HEK293 (cell line): ENCODE data around the gene SPEM1.

ENCODE experiments used
- CTCF ChIA-PET: fragments of 350-600 bp; formaldehyde crosslinking; extraction: SDS; loops from one replicate; lab custom pipeline; 2021; ENCODE audit warnings: antibody characterized with exemption; lab: Yijun Ruan, JAX
- POLR2A ChIA-PET: fragments of 300-600 bp; formaldehyde crosslinking; extraction: SDS; loops from one replicate; lab custom pipeline; 2020; ENCODE audit warnings: antibody characterized with exemption, inconsistent platforms; lab: Yijun Ruan, JAX
- H3K27ac ChIP-seq: fragments of 200-500 bp; sonication (Bioruptor generic); 2 replicates; pipeline ENCODE4 v1.5.1; 2014; ENCODE audit warnings: low read depth, low read length, control low read depth, inconsistent platforms; ENCODE audit errors: extremely low read depth
- H3K36me3 ChIP-seq, 2 experiments: fragments of 200-500 bp in 1 of 2; sonication (Bioruptor generic) in 1 of 2; 1 replicate in 1 of 2; 2 replicates in 1 of 2; pipeline ENCODE4 v1.5.1; 2014 to 2017; ENCODE audit warnings: inconsistent platforms in 2 of 2, low read length in 2 of 2; ENCODE audit not compliant: control insufficient read depth in 2 of 2, insufficient read depth in 1 of 2
- H3K4me1 ChIP-seq: fragments of 200-500 bp; sonication (Bioruptor generic); 2 replicates; pipeline ENCODE4 v1.5.1; 2014; ENCODE audit warnings: mild to moderate bottlenecking, low read length, inconsistent platforms; ENCODE audit not compliant: control insufficient read depth, insufficient read depth
- H3K4me3 ChIP-seq: 2 replicates; pipeline ENCODE4 v1.5.1; 2011; ENCODE audit warnings: low read depth, mild to moderate bottlenecking, control low read depth, low read length, moderate library complexity
- H3K9me3 ChIP-seq: fragments of 200-500 bp; sonication (Bioruptor generic); 2 replicates; pipeline ENCODE4 v1.5.1; 2014; ENCODE audit warnings: low read depth, low read length, inconsistent platforms; ENCODE audit not compliant: control insufficient read depth, insufficient read depth
- FEZF1 ChIP-seq: fragments of 450-650 bp; formaldehyde crosslinking; IDR thresholded peaks from 2 replicates; pipeline ENCODE4 v1.5.1; 2016; ENCODE audit warnings: missing biosample characterization, missing genetic modification characterization
- GLIS2 ChIP-seq: fragments of 450-650 bp; formaldehyde crosslinking; IDR thresholded peaks from 2 replicates; pipeline ENCODE4 v1.5.1; 2016; ENCODE audit warnings: missing biosample characterization, missing genetic modification characterization
- OSR2 ChIP-seq: fragments of 450-650 bp; formaldehyde crosslinking; IDR thresholded peaks from 2 replicates; pipeline ENCODE4 v1.5.1; 2016; ENCODE audit warnings: missing biosample characterization, missing genetic modification characterization
- SETDB1 ChIP-seq: IDR thresholded peaks from one replicate; pipeline ENCODE4 v1.6.1; 2017; ENCODE audit warnings: mild to moderate bottlenecking, low read length, moderate library complexity, mixed read lengths; ENCODE audit not compliant: insufficient read length
- ZBTB17 ChIP-seq: fragments of 450-650 bp; formaldehyde crosslinking; IDR thresholded peaks from 2 replicates; pipeline ENCODE4 v1.5.1; 2016; ENCODE audit warnings: missing biosample characterization, missing genetic modification characterization
- ZFP37 ChIP-seq: fragments of 450-650 bp; formaldehyde crosslinking; IDR thresholded peaks from 2 replicates; pipeline ENCODE4 v1.5.1; 2016; ENCODE audit warnings: missing biosample characterization, missing genetic modification characterization
- ZNF114 ChIP-seq: fragments of 450-650 bp; formaldehyde crosslinking; IDR thresholded peaks from 2 replicates; pipeline ENCODE4 v1.5.0; 2017; ENCODE audit warnings: missing biosample characterization, missing genetic modification characterization
- ZNF169 ChIP-seq: fragments of 450-650 bp; formaldehyde crosslinking; IDR thresholded peaks from 2 replicates; pipeline ENCODE4 v1.5.1; 2016; ENCODE audit warnings: missing biosample characterization, missing genetic modification characterization
- ZNF175 ChIP-seq: fragments of 450-650 bp; formaldehyde crosslinking; IDR thresholded peaks from 2 replicates; pipeline ENCODE4 v1.5.1; 2016; ENCODE audit warnings: missing biosample characterization, missing genetic modification characterization
- ZNF19 ChIP-seq: fragments of 450-650 bp; formaldehyde crosslinking; IDR thresholded peaks from 2 replicates; pipeline ENCODE4; 2016; ENCODE audit warnings: missing biosample characterization, missing genetic modification characterization, low read depth
- ZNF211 ChIP-seq: fragments of 450-650 bp; formaldehyde crosslinking; IDR thresholded peaks from 2 replicates; pipeline ENCODE4 v1.5.1; 2016; ENCODE audit warnings: low read depth, missing biosample characterization, missing genetic modification characterization
- ZNF354C ChIP-seq: fragments of 450-650 bp; formaldehyde crosslinking; IDR thresholded peaks from 2 replicates; pipeline ENCODE4 v1.5.1; 2016; ENCODE audit warnings: missing biosample characterization, missing genetic modification characterization, low read depth, borderline replicate concordance
- ZNF510 ChIP-seq: fragments of 450-650 bp; formaldehyde crosslinking; IDR thresholded peaks from 2 replicates; pipeline ENCODE4 v1.5.1; 2018; ENCODE audit warnings: mild to moderate bottlenecking, missing genetic modification characterization, missing biosample characterization; ENCODE audit not compliant: insufficient replicate concordance
- ZNF521 ChIP-seq: fragments of 450-650 bp; formaldehyde crosslinking; IDR thresholded peaks from 2 replicates; pipeline ENCODE4 v1.5.1; 2017; ENCODE audit warnings: missing biosample characterization, mild to moderate bottlenecking, missing genetic modification characterization
- ZNF549 ChIP-seq: fragments of 450-650 bp; IDR thresholded peaks from 2 replicates; pipeline ENCODE4 v1.5.1; 2018; ENCODE audit warnings: missing biosample characterization, missing genetic modification characterization, mild to moderate bottlenecking, inconsistent platforms, moderate library complexity
- ZNF555 ChIP-seq: fragments of 450-650 bp; formaldehyde crosslinking; conservative IDR thresholded peaks from 2 replicates; pipeline ENCODE4 v1.5.1; 2017; ENCODE audit warnings: missing biosample characterization, mild to moderate bottlenecking, missing genetic modification characterization, inconsistent platforms
- ZNF701 ChIP-seq: fragments of 450-650 bp; formaldehyde crosslinking; IDR thresholded peaks from 2 replicates; pipeline ENCODE4 v1.5.1; 2016; ENCODE audit warnings: missing biosample characterization, missing genetic modification characterization
- ZNF843 ChIP-seq: fragments of 450-650 bp; formaldehyde crosslinking; IDR thresholded peaks from 2 replicates; pipeline ENCODE4 v1.5.1; 2016; ENCODE audit warnings: missing biosample characterization, missing genetic modification characterization
- TF ChIP-seq, protein P1 (sequence below): fragments of 450-650 bp; formaldehyde crosslinking; IDR thresholded peaks from 2 replicates; pipeline ENCODE4 v1.5.1; 2016; ENCODE audit warnings: missing biosample characterization, missing genetic modification characterization, borderline replicate concordance
- TF ChIP-seq, protein P2 (sequence below): fragments of 450-650 bp; formaldehyde crosslinking; IDR thresholded peaks from 2 replicates; pipeline ENCODE4 v1.5.1; 2017; ENCODE audit warnings: missing biosample characterization, missing genetic modification characterization
- TF ChIP-seq, protein P3 (sequence below): fragments of 450-650 bp; formaldehyde crosslinking; IDR thresholded peaks from 2 replicates; pipeline ENCODE4 v1.5.1; 2016; ENCODE audit warnings: missing biosample characterization, missing genetic modification characterization

SPEM1 gene

DNA sequence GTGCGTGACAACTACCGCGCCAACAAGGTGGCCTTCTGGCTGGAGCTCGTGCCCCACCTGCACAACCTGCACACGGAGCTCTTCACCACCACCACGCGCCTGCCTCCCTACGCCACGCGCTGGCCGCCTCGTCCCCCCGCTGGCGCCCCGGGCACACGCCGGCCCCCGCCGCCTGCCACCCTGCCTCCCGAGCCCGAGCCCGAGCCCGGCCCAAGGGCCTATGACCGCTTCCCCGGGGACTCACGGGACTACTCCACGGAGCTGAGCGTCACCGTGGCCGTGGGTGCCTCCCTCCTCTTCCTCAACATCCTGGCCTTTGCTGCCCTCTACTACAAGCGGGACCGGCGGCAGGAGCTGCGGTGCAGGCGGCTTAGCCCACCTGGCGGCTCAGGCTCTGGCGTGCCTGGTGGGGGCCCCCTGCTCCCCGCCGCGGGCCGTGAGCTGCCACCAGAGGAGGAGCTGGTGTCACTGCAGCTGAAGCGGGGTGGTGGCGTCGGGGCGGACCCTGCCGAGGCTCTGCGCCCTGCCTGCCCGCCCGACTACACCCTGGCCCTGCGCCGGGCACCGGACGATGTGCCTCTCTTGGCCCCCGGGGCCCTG lies 3.0 kb upstream of the SPEM1 start (continued):
- TF ChIP-seq ZBTB17 (tag by site-specific recombination) (no peak), ZNF521 (tag by site-specific recombination) (no peak), ZNF549 (tag by site-specific recombination) (no peak), OSR2 (tag by site-specific recombination) (no peak), ZNF169 (tag by site-specific recombination) (no peak), ZNF701 (tag by site-specific recombination) (no peak), ZNF843 (tag by site-specific recombination) (no peak), GLIS2 (no peak)
- TF ChIP-seq, protein P1, sequence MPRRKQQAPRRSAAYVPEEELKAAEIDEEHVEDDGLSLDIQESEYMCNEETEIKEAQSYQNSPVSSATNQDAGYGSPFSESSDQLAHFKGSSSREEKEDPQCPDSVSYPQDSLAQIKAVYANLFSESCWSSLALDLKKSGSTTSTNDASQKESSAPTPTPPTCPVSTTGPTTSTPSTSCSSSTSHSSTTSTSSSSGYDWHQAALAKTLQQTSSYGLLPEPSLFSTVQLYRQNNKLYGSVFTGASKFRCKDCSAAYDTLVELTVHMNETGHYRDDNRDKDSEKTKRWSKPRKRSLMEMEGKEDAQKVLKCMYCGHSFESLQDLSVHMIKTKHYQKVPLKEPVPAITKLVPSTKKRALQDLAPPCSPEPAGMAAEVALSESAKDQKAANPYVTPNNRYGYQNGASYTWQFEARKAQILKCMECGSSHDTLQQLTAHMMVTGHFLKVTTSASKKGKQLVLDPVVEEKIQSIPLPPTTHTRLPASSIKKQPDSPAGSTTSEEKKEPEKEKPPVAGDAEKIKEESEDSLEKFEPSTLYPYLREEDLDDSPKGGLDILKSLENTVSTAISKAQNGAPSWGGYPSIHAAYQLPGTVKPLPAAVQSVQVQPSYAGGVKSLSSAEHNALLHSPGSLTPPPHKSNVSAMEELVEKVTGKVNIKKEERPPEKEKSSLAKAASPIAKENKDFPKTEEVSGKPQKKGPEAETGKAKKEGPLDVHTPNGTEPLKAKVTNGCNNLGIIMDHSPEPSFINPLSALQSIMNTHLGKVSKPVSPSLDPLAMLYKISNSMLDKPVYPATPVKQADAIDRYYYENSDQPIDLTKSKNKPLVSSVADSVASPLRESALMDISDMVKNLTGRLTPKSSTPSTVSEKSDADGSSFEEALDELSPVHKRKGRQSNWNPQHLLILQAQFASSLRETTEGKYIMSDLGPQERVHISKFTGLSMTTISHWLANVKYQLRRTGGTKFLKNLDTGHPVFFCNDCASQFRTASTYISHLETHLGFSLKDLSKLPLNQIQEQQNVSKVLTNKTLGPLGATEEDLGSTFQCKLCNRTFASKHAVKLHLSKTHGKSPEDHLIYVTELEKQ (tag by site-specific recombination): no peak
- TF ChIP-seq, protein P2, sequence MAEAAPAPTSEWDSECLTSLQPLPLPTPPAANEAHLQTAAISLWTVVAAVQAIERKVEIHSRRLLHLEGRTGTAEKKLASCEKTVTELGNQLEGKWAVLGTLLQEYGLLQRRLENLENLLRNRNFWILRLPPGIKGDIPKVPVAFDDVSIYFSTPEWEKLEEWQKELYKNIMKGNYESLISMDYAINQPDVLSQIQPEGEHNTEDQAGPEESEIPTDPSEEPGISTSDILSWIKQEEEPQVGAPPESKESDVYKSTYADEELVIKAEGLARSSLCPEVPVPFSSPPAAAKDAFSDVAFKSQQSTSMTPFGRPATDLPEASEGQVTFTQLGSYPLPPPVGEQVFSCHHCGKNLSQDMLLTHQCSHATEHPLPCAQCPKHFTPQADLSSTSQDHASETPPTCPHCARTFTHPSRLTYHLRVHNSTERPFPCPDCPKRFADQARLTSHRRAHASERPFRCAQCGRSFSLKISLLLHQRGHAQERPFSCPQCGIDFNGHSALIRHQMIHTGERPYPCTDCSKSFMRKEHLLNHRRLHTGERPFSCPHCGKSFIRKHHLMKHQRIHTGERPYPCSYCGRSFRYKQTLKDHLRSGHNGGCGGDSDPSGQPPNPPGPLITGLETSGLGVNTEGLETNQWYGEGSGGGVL (tag by site-specific recombination): no peak
- TF ChIP-seq, all 188 proteins: peak for 0

DNA sequence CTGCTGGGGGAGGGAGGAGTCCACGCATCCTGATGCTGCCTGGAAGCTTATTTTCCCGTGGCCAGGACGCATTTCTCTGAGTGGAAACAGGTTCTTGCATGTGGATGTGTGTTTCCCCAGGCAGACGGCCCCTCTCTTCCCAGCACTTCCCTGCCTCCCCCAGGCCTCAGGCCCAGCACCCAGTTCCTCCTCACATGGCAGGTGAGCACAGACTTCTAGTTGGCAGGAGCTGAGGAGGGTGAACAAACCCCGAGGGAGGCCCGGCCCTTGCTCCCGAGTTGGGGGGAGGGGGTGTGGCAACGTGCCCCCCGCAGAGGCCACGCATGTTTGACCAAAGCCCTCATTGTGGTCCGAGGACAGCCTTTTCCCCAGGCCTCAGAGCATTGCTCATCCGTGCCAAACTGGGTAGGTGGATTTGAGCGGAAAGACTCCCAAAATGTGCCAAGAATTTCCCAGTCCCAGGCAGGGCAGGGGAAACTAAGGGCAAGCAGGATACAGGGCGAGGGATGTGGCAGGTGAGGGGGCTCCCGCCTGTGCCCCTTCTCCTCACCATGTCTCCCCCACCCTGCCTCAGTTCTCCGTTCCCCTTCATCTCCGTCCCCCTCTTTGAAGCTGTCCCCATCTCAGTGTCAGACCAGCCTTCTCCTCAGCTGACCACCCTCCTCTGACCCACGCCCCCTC lies 1.5 kb upstream of the SPEM1 start:
- peaks cover 0 to 42% of the 10 kb centered on the region in 2 experiments; a peak in 1 of 3 replicates for H3K36me3 ChIP-seq
- CTCF ChIA-PET: interaction anchor here (0.5 kb wide), 1 partner anchor 18 kb away, joined by 4 read pairs; no protein-coding TSS in a partner anchor
- H3K4me3 ChIP-seq: no peak overlapping the region
- POLR2A ChIA-PET: interaction anchor here (1.2 kb wide), 1 partner anchor 15 kb away, joined by 3 read pairs; the partner anchor contains the start of gene TMEM256
- H3K27ac ChIP-seq: no peak overlapping the region
- no peaks in the 10 kb centered on the region for H3K9me3 ChIP-seq
- H3K4me1 ChIP-seq: no peaks in the 10 kb centered on the region
- TF ChIP-seq ZNF114 (tag by site-specific recombination): no peak
- TF ChIP-seq ZNF175 (tag by site-specific recombination): no peak
- TF ChIP-seq ZNF19 (tag by site-specific recombination): no peak
- TF ChIP-seq ZNF354C (tag by site-specific recombination): no peak
- no peak for TF ChIP-seq SETDB1
- no peak for TF ChIP-seq ZNF211
- TF ChIP-seq, protein P3, sequence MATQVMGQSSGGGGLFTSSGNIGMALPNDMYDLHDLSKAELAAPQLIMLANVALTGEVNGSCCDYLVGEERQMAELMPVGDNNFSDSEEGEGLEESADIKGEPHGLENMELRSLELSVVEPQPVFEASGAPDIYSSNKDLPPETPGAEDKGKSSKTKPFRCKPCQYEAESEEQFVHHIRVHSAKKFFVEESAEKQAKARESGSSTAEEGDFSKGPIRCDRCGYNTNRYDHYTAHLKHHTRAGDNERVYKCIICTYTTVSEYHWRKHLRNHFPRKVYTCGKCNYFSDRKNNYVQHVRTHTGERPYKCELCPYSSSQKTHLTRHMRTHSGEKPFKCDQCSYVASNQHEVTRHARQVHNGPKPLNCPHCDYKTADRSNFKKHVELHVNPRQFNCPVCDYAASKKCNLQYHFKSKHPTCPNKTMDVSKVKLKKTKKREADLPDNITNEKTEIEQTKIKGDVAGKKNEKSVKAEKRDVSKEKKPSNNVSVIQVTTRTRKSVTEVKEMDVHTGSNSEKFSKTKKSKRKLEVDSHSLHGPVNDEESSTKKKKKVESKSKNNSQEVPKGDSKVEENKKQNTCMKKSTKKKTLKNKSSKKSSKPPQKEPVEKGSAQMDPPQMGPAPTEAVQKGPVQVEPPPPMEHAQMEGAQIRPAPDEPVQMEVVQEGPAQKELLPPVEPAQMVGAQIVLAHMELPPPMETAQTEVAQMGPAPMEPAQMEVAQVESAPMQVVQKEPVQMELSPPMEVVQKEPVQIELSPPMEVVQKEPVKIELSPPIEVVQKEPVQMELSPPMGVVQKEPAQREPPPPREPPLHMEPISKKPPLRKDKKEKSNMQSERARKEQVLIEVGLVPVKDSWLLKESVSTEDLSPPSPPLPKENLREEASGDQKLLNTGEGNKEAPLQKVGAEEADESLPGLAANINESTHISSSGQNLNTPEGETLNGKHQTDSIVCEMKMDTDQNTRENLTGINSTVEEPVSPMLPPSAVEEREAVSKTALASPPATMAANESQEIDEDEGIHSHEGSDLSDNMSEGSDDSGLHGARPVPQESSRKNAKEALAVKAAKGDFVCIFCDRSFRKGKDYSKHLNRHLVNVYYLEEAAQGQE: no peak
- no peak for TF ChIP-seq ZFP37 (tag by site-specific recombination)
- TF ChIP-seq FEZF1 (tag by site-specific recombination): no peak
- TF ChIP-seq ZNF555 (tag by site-specific recombination): no peak
- no peak for TF ChIP-seq ZNF510 (tag by site-specific recombination)
